ENCODE data around the gene FAM20B.

GRCh38 chr1:179095377-179095776, 69.7 kb downstream of the FAM20B start:
- TF ChIP-seq CTCF (IDR thresholded peaks at IDR 0.05), result no peak
- TF ChIP-seq POLR2A (IDR thresholded peaks at IDR 0.05), result no peak

All from adrenal gland (tissue), 5 donors.